Subcutaneous abdominal adipose tissue (tissue), 5 donors: ENCODE results near the gene TFF2.

ENCODE experiments used
- H3K27ac ChIP-seq: one replicate; pipeline ENCODE4 v1.7.0; 2013; ENCODE audit warnings: low read depth, mild to moderate bottlenecking, inconsistent platforms, low read length, moderate library complexity
- H3K27me3 ChIP-seq, 5 donors: one replicate each; pipeline ENCODE4 v1.7.0; 2013; ENCODE audit warnings: low read length in 5 of 5, inconsistent platforms in 1 of 5; ENCODE audit not compliant: control insufficient read depth in 5 of 5, insufficient read depth in 4 of 5
- H3K36me3 ChIP-seq, 5 donors: one replicate each; pipeline ENCODE4 v1.7.0; 2013; ENCODE audit warnings: low read length in 5 of 5; ENCODE audit not compliant: control insufficient read depth in 5 of 5, insufficient read depth in 5 of 5
- H3K4me1 ChIP-seq, 5 donors: one replicate each; pipeline ENCODE4 v1.7.0; 2013; ENCODE audit warnings: low read length in 5 of 5, mild to moderate bottlenecking in 3 of 5, moderate library complexity in 1 of 5; ENCODE audit not compliant: control insufficient read depth in 5 of 5, insufficient read depth in 5 of 5
- H3K4me3 ChIP-seq, 5 donors: one replicate each; pipeline ENCODE4 v1.7.0; 2013; ENCODE audit warnings: low read length in 5 of 5, low read depth in 1 of 5
- H3K9ac ChIP-seq, 5 donors: one replicate each; pipeline ENCODE4 v1.7.0; 2013; ENCODE audit warnings: low read length in 5 of 5, mild to moderate bottlenecking in 4 of 5, moderate library complexity in 3 of 5
- H3K9me3 ChIP-seq, 5 donors: one replicate each; pipeline ENCODE4 v1.7.0; 2013; ENCODE audit warnings: low read length in 5 of 5; ENCODE audit not compliant: control insufficient read depth in 5 of 5
- donor health status: healthy.
- donor health status: healthy.
- donor health status: healthy.
- donor health status: healthy.
- donor health status: healthy.

TFF2 gene

DNA sequence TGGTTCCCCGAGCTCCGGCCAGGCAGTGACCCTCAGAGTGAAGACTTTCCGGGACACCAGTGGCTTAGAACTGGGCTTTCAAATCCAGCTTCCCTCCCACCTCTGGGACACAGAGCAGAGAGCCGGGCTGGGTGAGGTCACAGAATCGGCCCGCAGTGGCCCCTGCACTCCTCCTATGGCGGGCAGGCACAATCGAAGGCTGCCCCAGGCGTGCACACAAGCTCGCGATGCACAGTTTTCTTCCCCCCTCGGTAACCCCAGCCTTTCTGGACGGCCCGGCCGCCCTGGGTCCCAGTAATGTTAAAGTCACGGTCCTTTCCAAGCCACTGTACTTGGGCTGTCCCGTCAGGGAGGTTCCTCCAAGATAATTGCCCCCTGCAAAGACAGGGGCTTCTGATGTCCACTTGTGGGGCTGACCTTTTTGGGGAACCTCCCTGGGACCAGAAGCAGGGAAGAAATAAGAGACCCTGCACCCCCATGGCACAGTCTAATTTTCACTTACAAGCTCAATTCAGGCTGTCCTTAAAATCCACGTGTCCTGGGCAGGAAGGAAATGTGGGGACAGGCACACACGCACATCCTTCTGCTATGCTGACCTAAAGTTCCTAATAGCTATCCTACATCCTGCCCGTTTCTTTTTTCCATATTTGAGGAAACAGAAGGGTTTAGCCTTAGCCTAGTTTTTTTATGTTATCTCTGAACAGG is 49.3 kb downstream of the TFF2 start:
- Histone ChIP-seq H3K27me3 (peaks cover 0 to 11% (median 2%) of the 10 kb centered on the region in 5 donors), H3K4me1 (peaks cover 2 to 54% (median 27%) of the 10 kb centered on the region in 5 donors), H3K36me3 (peaks cover 0 to 13% (median 8%) of the 10 kb centered on the region in 5 donors), H3K4me3 (peak overlapping the region in 1 of 5 donors; percentile 12), H3K9ac (peak overlapping the region in 2 of 5 donors; percentile 18 to 24), H3K9me3 (no peaks in the 10 kb centered on the region), H3K27ac (peak overlapping the region; percentile 74)

DNA sequence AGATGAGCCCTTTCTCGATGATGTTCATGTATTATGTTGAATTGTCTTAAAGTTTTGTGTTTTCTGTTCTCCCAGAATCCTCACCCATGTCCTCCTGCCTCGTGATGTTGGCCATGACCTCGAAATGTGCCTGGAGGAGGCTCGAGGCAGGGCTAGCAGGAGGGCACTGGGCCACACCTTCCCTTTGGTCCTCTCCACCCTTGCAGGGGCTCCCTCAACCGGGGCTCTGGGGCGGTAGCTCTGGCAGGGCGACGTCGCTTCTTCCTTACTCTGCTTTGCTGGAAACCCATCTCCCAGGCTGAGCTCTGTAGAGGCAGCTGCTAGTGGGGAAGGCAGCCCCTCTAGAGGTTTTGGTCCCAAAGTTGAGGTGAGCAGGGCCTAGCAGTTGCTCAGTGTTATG is 49.8 kb downstream of the TFF2 start:
- Histone ChIP-seq H3K4me1 (peaks cover 2 to 54% (median 27%) of the 10 kb centered on the region in 5 donors), H3K36me3 (peaks cover 0 to 19% (median 13%) of the 10 kb centered on the region in 5 donors), H3K27me3 (peaks cover 0 to 7% (median 1%) of the 10 kb centered on the region in 5 donors), H3K9ac (peak overlapping the region in 1 of 5 donors; percentile 18), H3K4me3 (peak overlapping the region in 1 of 5 donors; percentile 12), H3K27ac (peak overlapping the region; percentile 74), H3K9me3 (no peaks in the 10 kb centered on the region)

GRCh38 chr21:42300045-42300583 is 50.7 kb downstream of the TFF2 start:
- Histone ChIP-seq H3K9ac (no peak overlapping the region), H3K36me3 (peaks cover 0 to 26% (median 17%) of the 10 kb centered on the region in 5 donors), H3K9me3 (no peaks in the 10 kb centered on the region), H3K4me3 (peak overlapping the region in 3 of 5 donors; percentile 0 to 30 (median 25)), H3K27ac (no peak overlapping the region), H3K4me1 (peaks cover 2 to 54% (median 27%) of the 10 kb centered on the region in 5 donors), H3K27me3 (peaks cover 0 to 7% (median 0%) of the 10 kb centered on the region in 5 donors)

GRCh38 chr21:42299324-42300044 is 51.3 kb downstream of the TFF2 start:
- Histone ChIP-seq H3K27me3 (peaks cover 0 to 3% (median 2%) of the 10 kb centered on the region in 5 donors), H3K9me3 (no peaks in the 10 kb centered on the region), H3K4me3 (peak overlapping the region in 2 of 5 donors; percentile 8 to 30), H3K27ac (peak overlapping the region; percentile 11), H3K4me1 (peaks cover 2 to 54% (median 27%) of the 10 kb centered on the region in 5 donors), H3K9ac (no peak overlapping the region), H3K36me3 (peaks cover 0 to 30% (median 20%) of the 10 kb centered on the region in 5 donors)

GRCh38 chr21:42298657-42299056 is 52.1 kb downstream of the TFF2 start:
- Histone ChIP-seq H3K36me3 (peaks cover 0 to 38% (median 29%) of the 10 kb centered on the region in 5 donors), H3K4me1 (peaks cover 2 to 54% (median 27%) of the 10 kb centered on the region in 5 donors), H3K9me3 (no peaks in the 10 kb centered on the region), H3K27ac (peak overlapping the region; percentile 11), H3K9ac (no peak overlapping the region), H3K27me3 (peaks cover 0 to 6% (median 3%) of the 10 kb centered on the region in 5 donors), H3K4me3 (no peak overlapping the region)

- no peaks in the 10 kb centered on the region for H3K9me3 ChIP-seq
- no peak overlapping the region for H3K4me3 ChIP-seq
- H3K27ac ChIP-seq, result no peak overlapping the region
- no peak overlapping the region for H3K9ac ChIP-seq
- peaks cover 0 to 6% (median 3%) of the 10 kb centered on the region in 5 donors for H3K27me3 ChIP-seq
- H3K36me3 ChIP-seq, result peaks cover 0 to 43% (median 33%) of the 10 kb centered on the region in 5 donors
- peaks cover 2 to 52% (median 27%) of the 10 kb centered on the region in 5 donors for H3K4me1 ChIP-seq
These were observed 52.6 kb downstream of the TFF2 start for GRCh38 chr21:42298237-42298636.

DNA sequence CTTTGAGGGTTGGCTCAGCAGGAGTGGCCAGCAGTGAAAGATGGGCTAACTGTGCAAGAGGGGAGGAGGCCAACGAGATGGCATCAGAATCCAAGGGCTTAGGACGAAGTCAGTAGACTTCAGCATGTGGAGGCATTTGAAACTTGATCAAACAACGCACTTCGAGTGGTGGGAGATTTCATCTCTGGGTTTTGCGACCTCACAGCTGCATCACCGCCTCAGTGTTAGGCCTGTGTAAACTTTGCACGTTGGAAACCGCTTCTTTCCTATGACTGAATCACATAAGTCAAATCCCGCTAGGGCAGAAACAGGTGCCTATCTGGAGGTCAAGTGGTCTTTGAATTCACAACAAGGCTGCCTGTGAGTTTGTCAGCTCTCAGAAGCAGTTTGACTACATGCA is 53.4 kb downstream of the TFF2 start:
- Histone ChIP-seq H3K9ac (no peak overlapping the region), H3K4me3 (no peak overlapping the region), H3K27ac (no peak overlapping the region), H3K4me1 (peaks cover 2 to 43% (median 24%) of the 10 kb centered on the region in 5 donors), H3K9me3 (no peaks in the 10 kb centered on the region), H3K36me3 (peaks cover 0 to 51% (median 42%) of the 10 kb centered on the region in 5 donors), H3K27me3 (peaks cover 0 to 7% (median 3%) of the 10 kb centered on the region in 5 donors)

DNA sequence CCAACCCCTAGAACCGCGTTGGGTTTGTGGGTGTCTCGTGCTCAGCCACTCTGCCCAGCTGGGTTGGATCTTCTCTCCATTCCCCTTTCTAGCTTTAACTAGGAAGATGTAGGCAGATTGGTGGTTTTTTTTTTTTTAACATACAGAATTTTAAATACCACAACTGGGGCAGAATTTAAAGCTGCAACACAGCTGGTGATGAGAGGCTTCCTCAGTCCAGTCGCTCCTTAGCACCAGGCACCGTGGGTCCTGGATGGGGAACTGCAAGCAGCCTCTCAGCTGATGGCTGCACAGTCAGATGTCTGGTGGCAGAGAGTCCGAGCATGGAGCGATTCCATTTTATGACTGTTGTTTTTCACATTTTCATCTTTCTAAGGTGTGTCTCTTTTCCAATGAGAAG is 54.3 kb downstream of the TFF2 start:
- Histone ChIP-seq H3K9ac (no peak overlapping the region), H3K36me3 (peaks cover 0 to 59% (median 50%) of the 10 kb centered on the region in 5 donors), H3K4me1 (peaks cover 0 to 34% (median 16%) of the 10 kb centered on the region in 5 donors), H3K9me3 (no peaks in the 10 kb centered on the region), H3K27me3 (peaks cover 0 to 10% (median 3%) of the 10 kb centered on the region in 5 donors), H3K27ac (no peak overlapping the region), H3K4me3 (no peak overlapping the region)
